Activated CD8-positive, alpha-beta T cell treated with anti-CD3 and anti-CD28 coated beads for 36 hours (primary cell): Measurements from ENCODE around the gene VAX1. TPM values are rescaled to one million over a fixed set of nuclear protein-coding genes. Genes with fewer than 3 reads are reported as not detected.

Experiments
- ATAC-seq: fragments of 200-7000 bp; cut with Tn5 transposase; one replicate; pipeline ENCODE4 v1.10.0; 2021; ENCODE audit warnings: mild to moderate bottlenecking, moderate library complexity
- CTCF ChIA-PET: fragments of 350-600 bp; sonication (Branson Sonifier 250); formaldehyde crosslinking; loops from one replicate; lab custom pipeline; 2021; ENCODE audit warnings: antibody characterized with exemption; lab: Charles Lee
- POLR2A ChIA-PET: fragments of 350-600 bp; sonication (Branson Sonifier 250); formaldehyde crosslinking; loops from one replicate; lab custom pipeline; 2021; ENCODE audit warnings: antibody characterized with exemption; lab: Charles Lee
- DNase-seq: peaks from one replicate; pipeline ENCODE4 v3.0.0-alpha.2; 2020
- H3K27ac Mint-ChIP-seq: one replicate; pipeline ENCODE4 v1.8.0; 2021; ENCODE audit warnings: mild to moderate bottlenecking, mixed read lengths
- H3K27me3 Mint-ChIP-seq: one replicate; pipeline ENCODE4 v1.8.0; 2021; ENCODE audit warnings: mixed read lengths
- H3K36me3 Mint-ChIP-seq: one replicate; pipeline ENCODE4 v1.8.0; 2021; ENCODE audit warnings: low read depth, mixed read lengths
- H3K4me1 Mint-ChIP-seq: one replicate; pipeline ENCODE4 v1.8.0; 2021; ENCODE audit warnings: low read depth, mixed read lengths
- H3K4me3 Mint-ChIP-seq: one replicate; pipeline ENCODE4 v1.8.0; 2021; ENCODE audit warnings: mild to moderate bottlenecking, moderate library complexity, mixed read lengths
- H3K9me3 Mint-ChIP-seq: one replicate; pipeline ENCODE4 v1.8.0; 2021; ENCODE audit warnings: mixed read lengths
- CTCF ChIP-seq: fragments of 200-600 bp; IDR thresholded peaks from one replicate; pipeline ENCODE4 v1.8.0; 2022; ENCODE audit warnings: antibody characterized with exemption, mild to moderate bottlenecking
- intact Hi-C: fragments of 100-400 bp; cut with micrococcal nuclease; formaldehyde crosslinking; loops from one replicate; pipeline ENCODE4 v1.10.0; 2022
- total RNA-seq, 2 experiments: library from RNA; stranded (reverse); gene quantifications; one replicate each; pipeline ENCODE4 v1.2.3, GENCODE V29; 2021

Gene VAX1
- total RNA-seq, 2 experiments from 2014 or later = not detected

- no peak for TF ChIP-seq CTCF
- H3K4me1 Mint-ChIP-seq = peaks cover 14% of the 10 kb centered on the region
- no peaks in the 10 kb centered on the region for H3K9me3 Mint-ChIP-seq
- no peak overlapping the region for H3K4me3 Mint-ChIP-seq
- H3K36me3 Mint-ChIP-seq = no peaks in the 10 kb centered on the region
- POLR2A ChIA-PET = no interaction called here
- intact Hi-C loops = loop anchor here (10.0 kb wide), 1 partner anchor 384 kb away; the partner anchor contains the start of gene EMX2
- H3K27ac Mint-ChIP-seq = no peak overlapping the region
- CTCF ChIA-PET = no interaction called here
- ATAC-seq = no peak
- DNase-seq = no peak
- peaks cover 73% of the 10 kb centered on the region for H3K27me3 Mint-ChIP-seq
Observed at GRCh38 chr10:117160567-117160966, 22.5 kb upstream of the VAX1 start.

- CTCF ChIA-PET = interaction anchor here (1.4 to 3.9 kb wide), 3 partner anchors 8 to 23 kb away, joined by 4 to 30 read pairs (median 9); no protein-coding TSS in a partner anchor
- Mint-ChIP-seq H3K27me3 (peaks cover 71% of the 10 kb centered on the region), H3K36me3 (no peaks in the 10 kb centered on the region), H3K4me3 (no peak overlapping the region), H3K9me3 (no peaks in the 10 kb centered on the region), H3K27ac (no peak overlapping the region), H3K4me1 (peaks cover 10% of the 10 kb centered on the region)
- no peak for TF ChIP-seq CTCF
- no peak for DNase-seq
- POLR2A ChIA-PET = no interaction called here
- intact Hi-C loops = no loop called here
- no peak for ATAC-seq
Observed at GRCh38 chr10:117159390-117159789, 21.3 kb upstream of the VAX1 start.

GRCh38 chr10:117158297-117158696 is 20.2 kb upstream of the VAX1 start:
- no peak overlapping the region for H3K27ac Mint-ChIP-seq
- no peaks in the 10 kb centered on the region for H3K9me3 Mint-ChIP-seq
- peaks cover 71% of the 10 kb centered on the region for H3K27me3 Mint-ChIP-seq
- ChIA-PET POLR2A (no interaction called here), CTCF (interaction anchor here (0.7 to 3.9 kb wide), 6 partner anchors 9 to 370 kb away, joined by 3 to 30 read pairs (median 4); no protein-coding TSS in a partner anchor)
- no peak overlapping the region for H3K4me3 Mint-ChIP-seq
- no peak for ATAC-seq
- no peak for DNase-seq
- peaks cover 6% of the 10 kb centered on the region for H3K4me1 Mint-ChIP-seq
- no peak for TF ChIP-seq CTCF
- intact Hi-C loops = no loop called here
- H3K36me3 Mint-ChIP-seq = no peaks in the 10 kb centered on the region

- no peak for DNase-seq
- Mint-ChIP-seq H3K27ac (no peak overlapping the region), H3K4me1 (no peaks in the 10 kb centered on the region), H3K4me3 (no peak overlapping the region), H3K9me3 (no peaks in the 10 kb centered on the region), H3K27me3 (peaks cover 41% of the 10 kb centered on the region), H3K36me3 (no peaks in the 10 kb centered on the region)
- ChIA-PET CTCF (interaction anchor here (1.3 kb wide), 1 partner anchor 22 kb away, joined by 3 read pairs; no protein-coding TSS in a partner anchor), POLR2A (no interaction called here)
- ATAC-seq = no peak
- TF ChIP-seq CTCF = no peak
- intact Hi-C loops = no loop called here
Observed at GRCh38 chr10:117152668-117153067, 14.6 kb upstream of the VAX1 start.

- no peak overlapping the region for H3K4me3 Mint-ChIP-seq
Observed at GRCh38 chr10:117148284-117148683, 10.2 kb upstream of the VAX1 start.

More at GRCh38 chr10:117148284-117148683, 10.2 kb upstream of the VAX1 start:
- Mint-ChIP-seq H3K4me1 (no peaks in the 10 kb centered on the region), H3K9me3 (peaks cover 5% of the 10 kb centered on the region), H3K27ac (no peak overlapping the region), H3K27me3 (peaks cover 25% of the 10 kb centered on the region), H3K36me3 (no peaks in the 10 kb centered on the region)
- ChIA-PET POLR2A (no interaction called here), CTCF (interaction anchor here (1.3 to 1.8 kb wide), 2 partner anchors 21 to 27 kb away, joined by 3 to 7 read pairs; no protein-coding TSS in a partner anchor)
- TF ChIP-seq CTCF = no peak
- ATAC-seq (no peak), DNase-seq (no peak)
- intact Hi-C loops = no loop called here
